Trophoblast cell (in vitro differentiated cells and primary cell): Measurements from ENCODE around the gene CBX2.
A peak's percentile ranks its signal among the peaks of the same experiment; 100 is the strongest.

Experiments
- DNase-seq, 2 donors: peaks; one replicate each; pipeline ENCODE4 v3.0.0-alpha.2; 2016
- H2AFZ ChIP-seq: 2 replicates; pipeline ENCODE4 v1.6.1; 2013; ENCODE audit warnings: low read length, moderate library complexity, mild to moderate bottlenecking; ENCODE audit not compliant: insufficient read depth, poor library complexity
- H2AK5ac ChIP-seq: 2 replicates; pipeline ENCODE4 v1.6.1; 2013; ENCODE audit warnings: mild to moderate bottlenecking, low read length
- H2BK120ac ChIP-seq: 2 replicates; pipeline ENCODE4 v1.6.1; 2013; ENCODE audit warnings: low read length, mild to moderate bottlenecking, moderate library complexity; ENCODE audit not compliant: insufficient read depth, poor library complexity
- H2BK12ac ChIP-seq: 2 replicates; pipeline ENCODE4 v1.6.1; 2013; ENCODE audit warnings: mild to moderate bottlenecking, low read length, moderate library complexity
- H2BK5ac ChIP-seq: 2 replicates; pipeline ENCODE4 v1.6.1; 2013; ENCODE audit warnings: low read length, low read depth, moderate library complexity, mild to moderate bottlenecking; ENCODE audit not compliant: poor library complexity
- H3K14ac ChIP-seq: 2 replicates; pipeline ENCODE4 v1.6.1; 2013; ENCODE audit warnings: mild to moderate bottlenecking, low read length
- H3K18ac ChIP-seq: 2 replicates; pipeline ENCODE4 v1.6.1; 2013; ENCODE audit warnings: mild to moderate bottlenecking, low read length
- H3K23ac ChIP-seq: 2 replicates; pipeline ENCODE4 v1.6.1; 2013; ENCODE audit warnings: low read length
- H3K27ac ChIP-seq: 2 replicates; pipeline ENCODE4 v1.5.1; 2013; ENCODE audit warnings: low read depth, mild to moderate bottlenecking, inconsistent platforms, low read length, moderate library complexity
- H3K27me3 ChIP-seq: 2 replicates; pipeline ENCODE4 v1.6.1; 2013; ENCODE audit warnings: inconsistent platforms, mild to moderate bottlenecking, low read length, moderate library complexity; ENCODE audit not compliant: insufficient read depth
- H3K36me3 ChIP-seq, 2 experiments: 1 replicate in 1 of 2; 2 replicates in 1 of 2; pipeline ENCODE4 v1.6.1; 2013; ENCODE audit warnings: low read length in 2 of 2, mild to moderate bottlenecking in 2 of 2, moderate library complexity in 1 of 2; ENCODE audit not compliant: insufficient read depth in 2 of 2, control insufficient read depth in 1 of 2
- H3K4ac ChIP-seq: 2 replicates; pipeline ENCODE4 v1.6.1; 2013; ENCODE audit warnings: low read depth, mild to moderate bottlenecking, low read length, moderate library complexity
- H3K4me1 ChIP-seq, 2 experiments: 1 replicate in 1 of 2; 2 replicates in 1 of 2; pipeline ENCODE4 v1.6.1; 2013; ENCODE audit warnings: low read length in 2 of 2, mild to moderate bottlenecking in 2 of 2, moderate library complexity in 1 of 2; ENCODE audit not compliant: insufficient read depth in 2 of 2, control insufficient read depth in 1 of 2
- H3K4me2 ChIP-seq: 2 replicates; pipeline ENCODE4 v1.6.1; 2013; ENCODE audit warnings: inconsistent platforms, mild to moderate bottlenecking, low read length, moderate library complexity
- H3K4me3 ChIP-seq: 2 replicates; pipeline ENCODE4 v1.5.1; 2013; ENCODE audit warnings: mild to moderate bottlenecking, low read depth, low read length, inconsistent platforms
- H3K79me1 ChIP-seq: one replicate; pipeline ENCODE4 v1.6.1; 2013; ENCODE audit warnings: low read length
- H3K79me2 ChIP-seq: 2 replicates; pipeline ENCODE4 v1.6.1; 2013; ENCODE audit warnings: low read length, mild to moderate bottlenecking; ENCODE audit not compliant: control insufficient read depth, insufficient read depth, poor library complexity
- H3K9ac ChIP-seq: 2 replicates; pipeline ENCODE4 v1.6.1; 2013; ENCODE audit warnings: mild to moderate bottlenecking, low read length
- H3K9me3 ChIP-seq: 2 replicates; pipeline ENCODE4 v1.6.1; 2013; ENCODE audit warnings: low read depth, mild to moderate bottlenecking, control low read depth, inconsistent platforms, low read length; ENCODE audit not compliant: insufficient read depth
- H4K12ac ChIP-seq: 2 replicates; pipeline ENCODE4 v1.6.1; 2013; ENCODE audit warnings: low read depth, mild to moderate bottlenecking, low read length, moderate library complexity
- H4K8ac ChIP-seq: 2 replicates; pipeline ENCODE4 v1.6.1; 2013; ENCODE audit warnings: low read depth, mild to moderate bottlenecking, low read length, moderate library complexity
- H4K91ac ChIP-seq: one replicate; pipeline ENCODE4 v1.6.1; 2013; ENCODE audit warnings: low read depth, mild to moderate bottlenecking, low read length, moderate library complexity
- WGBS: extraction: QIAGEN DNeasy Blood & Tissue Kit; methylation state at CpG from one replicate; pipeline ENCODE4 v1.1.7; 2013; ENCODE audit warnings: missing lambda C conversion rate; ENCODE audit not compliant: insufficient read length, insufficient coverage; ENCODE audit errors: extremely low coverage; 5-methylcytosine and 5-hydroxymethylcytosine counted together

The CBX2 gene

GRCh38 chr17:79826841-79827578 is 49.1 kb downstream of the CBX2 start:
- no peak overlapping the region for H2BK5ac ChIP-seq
- no peaks in the 10 kb centered on the region for H3K79me1 ChIP-seq
- H3K4me1 ChIP-seq, result peaks cover 2% of the 10 kb centered on the region in 2 experiments
- no peak overlapping the region for H2BK120ac ChIP-seq
- no peak overlapping the region for H2BK12ac ChIP-seq
- H4K8ac ChIP-seq, result no peak overlapping the region
- no peak overlapping the region for H4K91ac ChIP-seq
- H3K9me3 ChIP-seq, result peaks cover 10% of the 10 kb centered on the region
- H3K4me2 ChIP-seq, result no peak overlapping the region
- H3K9ac ChIP-seq, result no peak overlapping the region
- no peak overlapping the region for H3K18ac ChIP-seq
- no peak overlapping the region for H3K4ac ChIP-seq
- no peak overlapping the region for H3K27ac ChIP-seq
- H3K27me3 ChIP-seq, result peaks cover 30% of the 10 kb centered on the region
- H3K4me3 ChIP-seq, result peak overlapping the region; percentile 33
- H2AK5ac ChIP-seq, result no peak overlapping the region
- no CpG with 5 or more reads among the region's 26 CpGs for WGBS
- H3K36me3 ChIP-seq, result no peaks in the 10 kb centered on the region
- H4K12ac ChIP-seq, result no peak overlapping the region
- H3K14ac ChIP-seq, result no peak overlapping the region
- peak overlapping the region; percentile 95 for H3K23ac ChIP-seq
- no peak overlapping the region for H2AFZ ChIP-seq
- DNase-seq, result no peak
- H3K79me2 ChIP-seq, result no peaks in the 10 kb centered on the region

- Histone ChIP-seq H3K18ac (no peak overlapping the region), H3K23ac (no peak overlapping the region), H3K27me3 (peaks cover 38% of the 10 kb centered on the region), H4K12ac (no peak overlapping the region), H3K9ac (no peak overlapping the region), H3K4me3 (no peak overlapping the region), H3K14ac (no peak overlapping the region), H3K27ac (no peak overlapping the region), H3K36me3 (no peaks in the 10 kb centered on the region), H2BK5ac (no peak overlapping the region), H3K79me1 (no peaks in the 10 kb centered on the region), H4K91ac (no peak overlapping the region), H3K79me2 (no peaks in the 10 kb centered on the region), H3K4ac (no peak overlapping the region), H3K4me1 (peaks cover 11 to 15% of the 10 kb centered on the region in 2 experiments), H2AFZ (no peak overlapping the region), H3K9me3 (peaks cover 10% of the 10 kb centered on the region), H4K8ac (no peak overlapping the region), H2BK120ac (no peak overlapping the region), H2BK12ac (no peak overlapping the region), H3K4me2 (no peak overlapping the region), H2AK5ac (no peak overlapping the region)
- DNase-seq, result no peak
- WGBS, result no CpG with 5 or more reads among the region's 2 CpGs
Observed at GRCh38 chr17:79829004-79829403, 51.1 kb downstream of the CBX2 start.

DNA sequence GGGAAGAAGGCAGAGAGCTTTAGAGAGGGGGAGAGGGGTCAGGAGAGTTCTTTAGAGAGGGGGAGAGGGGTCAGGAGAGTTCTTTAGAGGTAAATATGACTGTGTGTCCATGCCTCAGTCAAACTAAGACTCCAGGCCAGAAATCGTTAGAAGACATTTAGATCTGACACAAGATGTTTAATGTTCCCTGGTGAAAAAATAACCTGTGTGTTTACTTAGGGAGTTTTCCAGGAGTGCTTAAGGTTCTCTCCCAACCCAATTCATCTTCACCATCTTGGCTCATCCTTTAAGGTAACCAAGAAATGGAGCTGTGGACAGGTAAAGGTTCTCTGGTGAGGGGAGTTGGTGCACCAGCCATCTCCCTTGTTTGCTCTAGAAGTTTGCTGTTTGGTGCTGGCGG is 51.5 kb downstream of the CBX2 start:
- H3K9me3 ChIP-seq, result peaks cover 10% of the 10 kb centered on the region
- no peak overlapping the region for H4K12ac ChIP-seq
- H3K23ac ChIP-seq, result no peak overlapping the region
- H3K4me1 ChIP-seq, result peaks cover 14 to 17% of the 10 kb centered on the region in 2 experiments
- no peak overlapping the region for H3K4ac ChIP-seq
- peaks cover 43% of the 10 kb centered on the region for H3K27me3 ChIP-seq
- no peaks in the 10 kb centered on the region for H3K79me1 ChIP-seq
- no peak overlapping the region for H3K27ac ChIP-seq
- no peak for DNase-seq
- H3K14ac ChIP-seq, result no peak overlapping the region
- peaks cover 0 to 1% of the 10 kb centered on the region in 2 experiments for H3K36me3 ChIP-seq
- no peak overlapping the region for H2BK5ac ChIP-seq
- no CpG with 5 or more reads among the region's 2 CpGs for WGBS
- no peak overlapping the region for H2AK5ac ChIP-seq
- H3K9ac ChIP-seq, result no peak overlapping the region
- H3K79me2 ChIP-seq, result no peaks in the 10 kb centered on the region
- H3K4me2 ChIP-seq, result no peak overlapping the region
- no peak overlapping the region for H3K18ac ChIP-seq
- no peak overlapping the region for H2BK120ac ChIP-seq
- no peak overlapping the region for H2BK12ac ChIP-seq
- no peak overlapping the region for H2AFZ ChIP-seq
- H4K8ac ChIP-seq, result no peak overlapping the region
- no peak overlapping the region for H3K4me3 ChIP-seq
- H4K91ac ChIP-seq, result no peak overlapping the region

GRCh38 chr17:79830303-79830702 is 52.4 kb downstream of the CBX2 start:
- no peak overlapping the region for H2AK5ac ChIP-seq
- no peak overlapping the region for H3K14ac ChIP-seq
- no peak overlapping the region for H3K9ac ChIP-seq
- peaks cover 10% of the 10 kb centered on the region for H3K9me3 ChIP-seq
- no peak overlapping the region for H4K12ac ChIP-seq
- no peak overlapping the region for H2AFZ ChIP-seq
- no peak overlapping the region for H2BK5ac ChIP-seq
- H3K4me2 ChIP-seq, result no peak overlapping the region
- no peak overlapping the region for H3K23ac ChIP-seq
- H4K8ac ChIP-seq, result no peak overlapping the region
- H3K4me3 ChIP-seq, result no peak overlapping the region
- no peak overlapping the region for H3K4ac ChIP-seq
- no peak for DNase-seq
- peaks cover 51% of the 10 kb centered on the region for H3K27me3 ChIP-seq
- no peak overlapping the region for H3K18ac ChIP-seq
- H3K27ac ChIP-seq, result no peak overlapping the region
- peaks cover 14 to 17% of the 10 kb centered on the region in 2 experiments for H3K4me1 ChIP-seq
- H3K36me3 ChIP-seq, result peaks cover 1 to 7% of the 10 kb centered on the region in 2 experiments
- WGBS, result no CpG with 5 or more reads among the region's 8 CpGs
- no peak overlapping the region for H2BK12ac ChIP-seq
- no peaks in the 10 kb centered on the region for H3K79me2 ChIP-seq
- H2BK120ac ChIP-seq, result no peak overlapping the region
- no peak overlapping the region for H4K91ac ChIP-seq
- no peaks in the 10 kb centered on the region for H3K79me1 ChIP-seq
